ENCODE measurements around the gene KIF16B. TPM values are rescaled to one million over a fixed set of nuclear protein-coding genes. Genes with fewer than 3 reads are reported as not detected.

KIF16B gene
- total and polyA plus RNA-seq, 9 of the 15 experiments (the other 6 are each of a cell fraction or from before 2014, with no cell fraction given): 1.00 to 10.6 (median 8.5) TPM

- no peak for TF ChIP-seq ELK3 (CRISPR knock-in tag; IDR thresholded peaks at IDR 0.05)
- TF ChIP-seq MEF2D (tag; conservative IDR thresholded peaks at IDR 0.05; ENCODE audit: low read depth): no peak
- TF ChIP-seq THRA (IDR thresholded peaks at IDR 0.05): no peak
- TF ChIP-seq ZNF609 (CRISPR knock-in tag; IDR thresholded peaks at IDR 0.05; ENCODE audit: borderline replicate concordance): no peak
- no peak for TF ChIP-seq RHOXF2B (CRISPR knock-in tag; conservative IDR thresholded peaks at IDR 0.05)
- no peak for TF ChIP-seq ATF7 (IDR thresholded peaks at IDR 0.05)
- TF ChIP-seq HNRNPLL (IDR thresholded peaks at IDR 0.05; ENCODE audit: low read depth, low read length, poor library complexity, severe bottlenecking): no peak
- no peak for TF ChIP-seq PHB (CRISPR knock-in tag; IDR thresholded peaks at IDR 0.05)
- no peak for TF ChIP-seq PHF21A (IDR thresholded peaks at IDR 0.05; ENCODE audit: borderline replicate concordance, low read depth)
- Histone ChIP-seq H3K4me2 (ENCODE audit: insufficient read depth, low read length) (no peak overlapping the region), H3K4me1 (replicated peaks in 1 of 2; ENCODE audit: control insufficient read depth in 2 of 2, insufficient read depth in 2 of 2, low read length in 2 of 2) (no peaks in the 10 kb centered on the region; a peak in 2 of 5 replicates), H3K9me3 (replicated peaks; ENCODE audit: control insufficient read depth, insufficient read depth, low read depth, low read length) (no peaks in the 10 kb centered on the region), H2AFZ (ENCODE audit: low read depth, low read length) (no peak overlapping the region), H3K9ac (ENCODE audit: insufficient read depth in 1 of 2, low read depth in 2 of 2, low read length in 2 of 2) (no peak overlapping the region), H3K27ac (ENCODE audit: extremely low read depth, low read depth, low read length) (no peak overlapping the region), H3K4me3 (no peak overlapping the region), H3K79me2 (ENCODE audit: control insufficient read depth, insufficient read depth, low read length) (no peaks in the 10 kb centered on the region), H4K20me1 (replicated peaks; ENCODE audit: control insufficient read depth, insufficient read depth, low read length) (no peaks in the 10 kb centered on the region), H3K27me3 (ENCODE audit: control insufficient read depth in 2 of 2, insufficient read depth in 2 of 2, low read length in 2 of 2) (no peaks in the 10 kb centered on the region), H3K9me1 (ENCODE audit: control insufficient read depth, insufficient read depth, low read length) (no peaks in the 10 kb centered on the region), H3K36me3 (ENCODE audit: control insufficient read depth, insufficient read depth, low read length) (no peaks in the 10 kb centered on the region)
- FAIRE-seq (no peak), DNase-seq (ENCODE audit: extremely low read depth in 1 of 4, low spot score in 3 of 4) (no peak), ATAC-seq (no peak)
- in situ Hi-C loops (cut with MboI): no loop called here
- BruUV-seq (replicated peaks): no TSS peak
- intact Hi-C loops (cut with micrococcal nuclease): loop anchor here (10.0 kb wide), 1 partner anchor 108 kb away; no protein-coding TSS in a partner anchor
- ChIA-PET POLR2A (no interaction called here), CTCF (ENCODE audit: low intra/inter-chr PET ratio) (no interaction called here)
Measured at GRCh38 chr20:16622501-16622900, 49.3 kb upstream of the KIF16B start.
